Activated CD8-positive, alpha-beta T cell treated with anti-CD3 and anti-CD28 coated beads for 36 hours (primary cell): ENCODE data around the gene NHERF1. TPM values are rescaled to one million over a fixed set of nuclear protein-coding genes. Genes with fewer than 3 reads are reported as not detected.
A peak's percentile ranks its signal among the peaks of the same experiment; 100 is the strongest.

Source experiments
- ATAC-seq: fragments of 200-7000 bp; cut with Tn5 transposase; one replicate; pipeline ENCODE4 v1.10.0; 2021; ENCODE audit warnings: mild to moderate bottlenecking, moderate library complexity
- CTCF ChIA-PET: fragments of 350-600 bp; sonication (Branson Sonifier 250); formaldehyde crosslinking; loops from one replicate; lab custom pipeline; 2021; ENCODE audit warnings: antibody characterized with exemption; lab: Charles Lee
- POLR2A ChIA-PET: fragments of 350-600 bp; sonication (Branson Sonifier 250); formaldehyde crosslinking; loops from one replicate; lab custom pipeline; 2021; ENCODE audit warnings: antibody characterized with exemption; lab: Charles Lee
- DNase-seq: peaks from one replicate; pipeline ENCODE4 v3.0.0-alpha.2; 2020
- H3K27ac Mint-ChIP-seq: one replicate; pipeline ENCODE4 v1.8.0; 2021; ENCODE audit warnings: mild to moderate bottlenecking, mixed read lengths
- H3K27me3 Mint-ChIP-seq: one replicate; pipeline ENCODE4 v1.8.0; 2021; ENCODE audit warnings: mixed read lengths
- H3K36me3 Mint-ChIP-seq: one replicate; pipeline ENCODE4 v1.8.0; 2021; ENCODE audit warnings: low read depth, mixed read lengths
- H3K4me1 Mint-ChIP-seq: one replicate; pipeline ENCODE4 v1.8.0; 2021; ENCODE audit warnings: low read depth, mixed read lengths
- H3K4me3 Mint-ChIP-seq: one replicate; pipeline ENCODE4 v1.8.0; 2021; ENCODE audit warnings: mild to moderate bottlenecking, moderate library complexity, mixed read lengths
- H3K9me3 Mint-ChIP-seq: one replicate; pipeline ENCODE4 v1.8.0; 2021; ENCODE audit warnings: mixed read lengths
- CTCF ChIP-seq: fragments of 200-600 bp; IDR thresholded peaks from one replicate; pipeline ENCODE4 v1.8.0; 2022; ENCODE audit warnings: antibody characterized with exemption, mild to moderate bottlenecking
- intact Hi-C: fragments of 100-400 bp; cut with micrococcal nuclease; formaldehyde crosslinking; loops from one replicate; pipeline ENCODE4 v1.10.0; 2022
- total RNA-seq, 2 experiments: library from RNA; stranded (reverse); gene quantifications; one replicate each; pipeline ENCODE4 v1.2.3, GENCODE V29; 2021

The NHERF1 gene
- total RNA-seq = 100 to 1,000 TPM; 143 to 150 TPM

GRCh38 chr17:74748529-74749278 is at the start of gene NHERF1:
TSS of gene NHERF1 (plus strand) at chr17:74748628. CDS start at chr17:74748847, 219 bp downstream.
- Mint-ChIP-seq H3K27me3 (no peaks in the 10 kb centered on the region), H3K36me3 (peaks cover 38% of the 10 kb centered on the region), H3K4me1 (peaks cover 49% of the 10 kb centered on the region), H3K27ac (peak within 1 kb of the TSS; percentile 86), H3K4me3 (peak within 1 kb of the TSS; percentile 85), H3K9me3 (peaks cover 3% of the 10 kb centered on the region)
- ATAC-seq = peak; percentile 89
- ChIA-PET CTCF (interaction anchor here (1.2 to 7.9 kb wide), 8 partner anchors 9 to 116 kb away, joined by 5 to 98 read pairs (median 16); partner anchors contain the start of gene NAT9), POLR2A (interaction anchor here (1.2 to 5.5 kb wide), 9 partner anchors 11 to 125 kb away, joined by 3 to 35 read pairs (median 8); partner anchors contain the start of genes FDXR, NAT9 and RAB37)
- peak; percentile 30 for TF ChIP-seq CTCF
- DNase-seq = peak; percentile 94
- intact Hi-C loops = no loop called here

- CTCF ChIA-PET = no interaction called here
- intact Hi-C loops = no loop called here
- DNase-seq (no peak), ATAC-seq (no peak)
- Mint-ChIP-seq H3K4me3 (no peak overlapping the region), H3K27ac (no peak overlapping the region), H3K4me1 (no peaks in the 10 kb centered on the region), H3K9me3 (no peaks in the 10 kb centered on the region), H3K36me3 (no peaks in the 10 kb centered on the region), H3K27me3 (no peaks in the 10 kb centered on the region)
- POLR2A ChIA-PET = no interaction called here
- TF ChIP-seq CTCF = no peak
Observed at GRCh38 chr17:74699236-74699635, 49.2 kb upstream of the NHERF1 start.

GRCh38 chr17:74702116-74702871 is 46.1 kb upstream of the NHERF1 start:
- Mint-ChIP-seq H3K27ac (no peak overlapping the region), H3K9me3 (no peaks in the 10 kb centered on the region), H3K27me3 (no peaks in the 10 kb centered on the region), H3K4me3 (no peak overlapping the region), H3K4me1 (no peaks in the 10 kb centered on the region), H3K36me3 (no peaks in the 10 kb centered on the region)
- ATAC-seq (no peak), DNase-seq (no peak)
- ChIA-PET CTCF (interaction anchor here (0.7 to 1.1 kb wide), 2 partner anchors 36 to 45 kb away, joined by 3 to 5 read pairs; no protein-coding TSS in a partner anchor), POLR2A (interaction anchor here (1.8 kb wide), 1 partner anchor 11 kb away, joined by 4 read pairs; no protein-coding TSS in a partner anchor)
- intact Hi-C loops = no loop called here
- TF ChIP-seq CTCF = no peak

GRCh38 chr17:74703311-74703710 is 45.1 kb upstream of the NHERF1 start:
- ChIA-PET CTCF (interaction anchor here (0.7 to 1.1 kb wide), 2 partner anchors 35 to 46 kb away, joined by 3 to 5 read pairs; no protein-coding TSS in a partner anchor), POLR2A (no interaction called here)
- no peaks in the 10 kb centered on the region for H3K27me3 Mint-ChIP-seq
- no peaks in the 10 kb centered on the region for H3K36me3 Mint-ChIP-seq
- intact Hi-C loops = no loop called here
- TF ChIP-seq CTCF = no peak
- H3K27ac Mint-ChIP-seq = no peak overlapping the region
- DNase-seq (no peak), ATAC-seq (no peak)
- no peak overlapping the region for H3K4me3 Mint-ChIP-seq
- no peaks in the 10 kb centered on the region for H3K9me3 Mint-ChIP-seq
- no peaks in the 10 kb centered on the region for H3K4me1 Mint-ChIP-seq
